PC-9 (cell line): ENCODE data around the gene USP10. TPM values are rescaled to one million over a fixed set of nuclear protein-coding genes. Genes with fewer than 3 reads are reported as not detected.

Experiments
- BruUV-seq: library from RNA; stranded (reverse); fragments of 400-500 nt; replicated peaks from 2 replicates; lab custom pipeline; 2021; lab: Mats Ljungman, UMichigan
- CTCF ChIA-PET: fragments of 300-600 bp; sonication (Branson Sonifier 250); formaldehyde crosslinking; loops from one replicate; lab custom pipeline; 2022; ENCODE audit warnings: antibody characterized with exemption; lab: Charles Lee
- POLR2A ChIA-PET: fragments of 300-600 bp; sonication (Branson Sonifier 250); formaldehyde crosslinking; loops from one replicate; lab custom pipeline; 2022; ENCODE audit warnings: antibody characterized with exemption; ENCODE audit not compliant: unreplicated experiment; lab: Charles Lee
- DNase-seq, 2 experiments: peaks; one replicate each; pipeline versions ENCODE4 v3.0.0 to v3.0.0-alpha.2; 2015 to 2022; ENCODE audit warnings: mixed read lengths in 1 of 2
- H2AFZ ChIP-seq: fragments of 200-600 bp; sonication (generic); 2 replicates; pipeline ENCODE4 v1.8.1; 2017; ENCODE audit warnings: antibody characterized with exemption
- H3F3A ChIP-seq: fragments of 200-600 bp; sonication (generic); 2 replicates; pipeline ENCODE4 v1.8.1; 2017; ENCODE audit warnings: antibody characterized with exemption, mild to moderate bottlenecking, low read depth; ENCODE audit not compliant: insufficient read depth
- H3K27ac ChIP-seq: fragments of 200-600 bp; sonication (generic); 2 replicates; pipeline ENCODE4 v1.6.1; 2016; ENCODE audit warnings: mixed run types
- H3K27me3 ChIP-seq: fragments of 200-600 bp; sonication (generic); 2 replicates; pipeline ENCODE4 v1.6.1; 2016; ENCODE audit warnings: low read depth, mixed run types; ENCODE audit not compliant: insufficient read depth
- H3K36me3 ChIP-seq: fragments of 200-600 bp; sonication (generic); 2 replicates; pipeline ENCODE4 v1.6.1; 2016; ENCODE audit warnings: low read depth, mixed run types
- H3K4me1 ChIP-seq: fragments of 200-600 bp; sonication (generic); replicated peaks from 2 replicates; pipeline ENCODE4 v1.6.1; 2016; ENCODE audit warnings: mixed run types; ENCODE audit not compliant: insufficient read depth
- H3K4me2 ChIP-seq: fragments of 200-600 bp; sonication (generic); 2 replicates; pipeline ENCODE4 v1.6.1; 2017; ENCODE audit warnings: mixed run types
- H3K4me3 ChIP-seq: fragments of 200-600 bp; sonication (generic); 2 replicates; pipeline ENCODE4 v1.6.1; 2016; ENCODE audit warnings: mixed run types
- H3K79me2 ChIP-seq: fragments of 200-600 bp; sonication (generic); 2 replicates; pipeline ENCODE4 v1.6.1; 2017; ENCODE audit warnings: low read depth, mixed run types
- H3K9me2 ChIP-seq: fragments of 200-600 bp; sonication (generic); 2 replicates; pipeline ENCODE4 v1.8.1; 2017; ENCODE audit warnings: mild to moderate bottlenecking; ENCODE audit not compliant: insufficient read depth
- H3K9me3 ChIP-seq: fragments of 200-600 bp; sonication (generic); 2 replicates; pipeline ENCODE4 v1.8.1; 2016; ENCODE audit warnings: low read depth; ENCODE audit not compliant: insufficient read depth
- H4K20me1 ChIP-seq: fragments of 200-600 bp; sonication (generic); 2 replicates; pipeline ENCODE4 v1.8.1; 2017; ENCODE audit not compliant: insufficient read depth
- EZH2 ChIP-seq: fragments of 200-600 bp; sonication (generic); IDR thresholded peaks from 2 replicates; pipeline ENCODE4 v1.8.0; 2017; ENCODE audit warnings: antibody characterized with exemption, low read depth
- intact Hi-C: fragments of 100-400 bp; cut with micrococcal nuclease; formaldehyde crosslinking; loops from one replicate; pipeline ENCODE4 v1.10.0; 2022; ENCODE audit not compliant: unreplicated experiment
- total RNA-seq: library from RNA; stranded (reverse); gene quantifications from 2 replicates; pipeline ENCODE4 v1.2.3, GENCODE V29; 2021
- TF ChIP-seq, protein P1 (sequence below): fragments of 200-600 bp; sonication (generic); conservative IDR thresholded peaks from 2 replicates; pipeline ENCODE4 v1.6.1; 2017; ENCODE audit warnings: mixed run types, antibody characterized with exemption, mild to moderate bottlenecking, moderate library complexity

Gene USP10
- total RNA-seq, 1 experiment from 2014 or later = 109 TPM

GRCh38 chr16:84759906-84760305, 60.1 kb downstream of the USP10 start:
- BruUV-seq = no TSS peak
- no peak for TF ChIP-seq EZH2
- TF ChIP-seq, protein P1, sequence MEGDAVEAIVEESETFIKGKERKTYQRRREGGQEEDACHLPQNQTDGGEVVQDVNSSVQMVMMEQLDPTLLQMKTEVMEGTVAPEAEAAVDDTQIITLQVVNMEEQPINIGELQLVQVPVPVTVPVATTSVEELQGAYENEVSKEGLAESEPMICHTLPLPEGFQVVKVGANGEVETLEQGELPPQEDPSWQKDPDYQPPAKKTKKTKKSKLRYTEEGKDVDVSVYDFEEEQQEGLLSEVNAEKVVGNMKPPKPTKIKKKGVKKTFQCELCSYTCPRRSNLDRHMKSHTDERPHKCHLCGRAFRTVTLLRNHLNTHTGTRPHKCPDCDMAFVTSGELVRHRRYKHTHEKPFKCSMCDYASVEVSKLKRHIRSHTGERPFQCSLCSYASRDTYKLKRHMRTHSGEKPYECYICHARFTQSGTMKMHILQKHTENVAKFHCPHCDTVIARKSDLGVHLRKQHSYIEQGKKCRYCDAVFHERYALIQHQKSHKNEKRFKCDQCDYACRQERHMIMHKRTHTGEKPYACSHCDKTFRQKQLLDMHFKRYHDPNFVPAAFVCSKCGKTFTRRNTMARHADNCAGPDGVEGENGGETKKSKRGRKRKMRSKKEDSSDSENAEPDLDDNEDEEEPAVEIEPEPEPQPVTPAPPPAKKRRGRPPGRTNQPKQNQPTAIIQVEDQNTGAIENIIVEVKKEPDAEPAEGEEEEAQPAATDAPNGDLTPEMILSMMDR = no peak
- Histone ChIP-seq H4K20me1 (peaks cover 56% of the 10 kb centered on the region), H3K4me2 (no peak overlapping the region), H3K4me1 (no peaks in the 10 kb centered on the region), H3K27ac (no peak overlapping the region), H3F3A (peaks cover 18% of the 10 kb centered on the region; the same call in 1 of the 2 replicates), H3K9me3 (no peaks in the 10 kb centered on the region), H3K36me3 (peaks cover 45% of the 10 kb centered on the region), H3K79me2 (peaks cover 40% of the 10 kb centered on the region), H3K27me3 (no peaks in the 10 kb centered on the region), H3K9me2 (no peaks in the 10 kb centered on the region), H2AFZ (no peak overlapping the region), H3K4me3 (no peak overlapping the region)
- intact Hi-C loops = no loop called here
- DNase-seq = no peak
- ChIA-PET CTCF (interaction anchor here (0.6 kb wide), 1 partner anchor 46 kb away, joined by 3 read pairs; no protein-coding TSS in a partner anchor), POLR2A (no interaction called here)

- Histone ChIP-seq H3K9me2 (no peaks in the 10 kb centered on the region), H3K36me3 (peaks cover 46% of the 10 kb centered on the region), H3F3A (peaks cover 11% of the 10 kb centered on the region; the same call in 1 of the 2 replicates), H2AFZ (no peak overlapping the region), H3K27me3 (no peaks in the 10 kb centered on the region), H3K27ac (no peak overlapping the region), H4K20me1 (peaks cover 44% of the 10 kb centered on the region), H3K79me2 (peaks cover 22% of the 10 kb centered on the region), H3K4me3 (no peak overlapping the region), H3K4me2 (no peak overlapping the region), H3K4me1 (no peaks in the 10 kb centered on the region), H3K9me3 (no peaks in the 10 kb centered on the region)
- no peak for DNase-seq
- ChIA-PET CTCF (no interaction called here), POLR2A (no interaction called here)
- intact Hi-C loops = no loop called here
- TF ChIP-seq, protein P1 = no peak
- TF ChIP-seq EZH2 = no peak
- BruUV-seq = no TSS peak
These were observed 61.9 kb downstream of the USP10 start for GRCh38 chr16:84761448-84762368.

- peaks cover 16% of the 10 kb centered on the region; the same call in 1 of the 2 replicates for H3K79me2 ChIP-seq
- no peaks in the 10 kb centered on the region for H3K4me1 ChIP-seq
- H3K4me2 ChIP-seq = no peak overlapping the region
- CTCF ChIA-PET = no interaction called here
- no peaks in the 10 kb centered on the region for H3K9me2 ChIP-seq
- BruUV-seq = no TSS peak
- H4K20me1 ChIP-seq = peaks cover 32% of the 10 kb centered on the region
- H3K4me3 ChIP-seq = no peak overlapping the region
- no peak for DNase-seq
- intact Hi-C loops = no loop called here
- no peaks in the 10 kb centered on the region for H3K27me3 ChIP-seq
- H3K36me3 ChIP-seq = peaks cover 50% of the 10 kb centered on the region
- H3K9me3 ChIP-seq = no peaks in the 10 kb centered on the region
- no peak overlapping the region for H2AFZ ChIP-seq
- peaks cover 11% of the 10 kb centered on the region; the same call in 1 of the 2 replicates for H3F3A ChIP-seq
- no peak overlapping the region for H3K27ac ChIP-seq
- TF ChIP-seq EZH2 = no peak
- TF ChIP-seq, protein P1 = no peak
- POLR2A ChIA-PET = no interaction called here
These were observed 63.4 kb downstream of the USP10 start for GRCh38 chr16:84763164-84763563.
